Suprapubic skin (tissue), 4 donors: Measurements from ENCODE around the gene S100A7A. TPM values are rescaled to one million over a fixed set of nuclear protein-coding genes. Genes with fewer than 3 reads are reported as not detected.
"Not testable (repeated sequence)": the region's sequence is repeated elsewhere in the genome, so short reads cannot be mapped to it uniquely, and the experiment has no call there.

ENCODE experiments used
- DNase-seq, 2 donors: peaks; one replicate each; pipeline ENCODE4 v3.0.0-alpha.2; 2019; ENCODE audit warnings: low spot score in 2 of 2
- H3K27ac ChIP-seq: fragments of 200-600 bp; sonication (generic); one replicate; pipeline ENCODE4 v1.5.1; 2019
- H3K27me3 ChIP-seq: fragments of 200-600 bp; sonication (generic); one replicate; pipeline ENCODE4 v1.5.1; 2019
- H3K36me3 ChIP-seq: fragments of 200-600 bp; sonication (generic); one replicate; pipeline ENCODE4 v1.5.1; 2019
- H3K4me1 ChIP-seq: fragments of 200-600 bp; sonication (generic); one replicate; pipeline ENCODE4 v1.5.1; 2019
- H3K4me3 ChIP-seq: fragments of 200-600 bp; sonication (generic); one replicate; pipeline ENCODE4 v1.5.1; 2019; ENCODE audit warnings: mild to moderate bottlenecking
- H3K9me3 ChIP-seq: fragments of 200-600 bp; sonication (generic); one replicate; pipeline ENCODE4 v1.5.1; 2019
- CTCF ChIP-seq, 2 donors: fragments of 200-600 bp in 1 of 2; fragments of 450-650 bp in 1 of 2; sonication (generic) in 1 of 2; IDR thresholded peaks; one replicate each; pipeline ENCODE4 v1.5.1; 2016 to 2019; ENCODE audit warnings: antibody characterized with exemption in 2 of 2, mild to moderate bottlenecking in 1 of 2, moderate library complexity in 1 of 2
- EP300 ChIP-seq: sonication (generic); formaldehyde crosslinking; IDR thresholded peaks from one replicate; pipeline ENCODE4 v1.6.1; 2017; ENCODE audit warnings: antibody characterized with exemption
- POLR2A ChIP-seq, 2 donors: fragments of 450-650 bp; IDR thresholded peaks; one replicate each; pipeline ENCODE4 v1.6.1; 2017; ENCODE audit warnings: antibody characterized with exemption in 2 of 2, mild to moderate bottlenecking in 2 of 2, moderate library complexity in 2 of 2
- POLR2AphosphoS5 ChIP-seq, 3 donors: sonication (generic); formaldehyde crosslinking; IDR thresholded peaks; one replicate each; pipeline ENCODE4 v1.6.1; 2017; ENCODE audit warnings: antibody characterized with exemption in 3 of 3
- WGBS: methylation state at CpG from one replicate; pipeline ENCODE4 v1.1.5; 2018; 5-methylcytosine and 5-hydroxymethylcytosine counted together
- total RNA-seq, 4 donors: library from RNA; depleted of rRNA; stranded (reverse); fragments of >200 nt; gene quantifications; one replicate each; pipeline ENCODE4 v1.1.0, GENCODE V29; 2016

The S100A7A gene
- total RNA-seq, 4 donors from 2014 or later, result 0.10 TPM; not detected in 3

GRCh38 chr1:153404086-153404635 lies 12.2 kb upstream of the S100A7A start:
- H3K27ac ChIP-seq, result no peak overlapping the region
- WGBS, result 92% methylated on average over 5 of the region's 7 CpGs

GRCh38 chr1:153404768-153405167 lies 11.6 kb upstream of the S100A7A start:
- DNase-seq, result no peak
- no peak overlapping the region for H3K27ac ChIP-seq
- TF ChIP-seq POLR2A (IDR thresholded peaks at IDR 0.05), result no peak
- TF ChIP-seq POLR2AphosphoS5 (IDR thresholded peaks at IDR 0.05), result no peak
- TF ChIP-seq CTCF (IDR thresholded peaks at IDR 0.05), result peak; percentile 5 to 57
- no peaks in the 10 kb centered on the region for H3K4me1 ChIP-seq
- H3K9me3 ChIP-seq, result no peaks in the 10 kb centered on the region
- 43% methylated on average over 12 of the region's 15 CpGs for WGBS
- H3K27me3 ChIP-seq, result peaks cover 16% of the 10 kb centered on the region
- H3K4me3 ChIP-seq, result no peak overlapping the region
- H3K36me3 ChIP-seq, result no peaks in the 10 kb centered on the region

More at GRCh38 chr1:153404086-153404635, 12.2 kb upstream of the S100A7A start:
- Histone ChIP-seq H3K4me1 (no peaks in the 10 kb centered on the region), H3K4me3 (no peak overlapping the region), H3K9me3 (no peaks in the 10 kb centered on the region), H3K27me3 (peaks cover 16% of the 10 kb centered on the region), H3K36me3 (no peaks in the 10 kb centered on the region)
- no peak for DNase-seq
- no peak for TF ChIP-seq EP300
- TF ChIP-seq POLR2AphosphoS5 (IDR thresholded peaks at IDR 0.05), result no peak
- TF ChIP-seq POLR2A (IDR thresholded peaks at IDR 0.05), result no peak
- no peak for TF ChIP-seq CTCF (IDR thresholded peaks at IDR 0.05)

- H3K36me3 ChIP-seq, DNase-seq, H3K4me3 ChIP-seq, H3K9me3 ChIP-seq, H3K27ac ChIP-seq, H3K4me1 ChIP-seq: not testable (repeated sequence)
- 85% methylated on average over 4 of the region's 6 CpGs for WGBS
- H3K27me3 ChIP-seq, result peaks cover 16% of the 10 kb centered on the region
Observed at GRCh38 chr1:153405825-153406599, 10.3 kb upstream of the S100A7A start.

- not testable (repeated sequence) for H3K4me3 ChIP-seq, H3K4me1 ChIP-seq, H3K9me3 ChIP-seq, H3K27ac ChIP-seq, H3K36me3 ChIP-seq, DNase-seq
- WGBS, result 62% methylated on average over 4 of the region's 11 CpGs
- peaks cover 16% of the 10 kb centered on the region for H3K27me3 ChIP-seq
Observed at GRCh38 chr1:153407274-153407673, 9.0 kb upstream of the S100A7A start.

GRCh38 chr1:153413961-153414360 lies 2.4 kb upstream of the S100A7A start:
- H3K4me3 ChIP-seq, H3K36me3 ChIP-seq, DNase-seq, H3K9me3 ChIP-seq, H3K27ac ChIP-seq, H3K4me1 ChIP-seq, H3K27me3 ChIP-seq: not testable (repeated sequence)

GRCh38 chr1:153417136-153417888 lies 992 bp downstream of the S100A7A start:
- Histone ChIP-seq H3K36me3 (no peaks in the 10 kb centered on the region), H3K4me1 (no peaks in the 10 kb centered on the region), H3K27ac (no peak overlapping the region), H3K9me3 (no peaks in the 10 kb centered on the region), H3K4me3 (no peak overlapping the region), H3K27me3 (peaks cover 7% of the 10 kb centered on the region)
- WGBS, result 80% methylated on average over 5 of the region's 12 CpGs
- TF ChIP-seq POLR2AphosphoS5 (IDR thresholded peaks at IDR 0.05), result no peak
- TF ChIP-seq CTCF (IDR thresholded peaks at IDR 0.05), result no peak
- no peak for TF ChIP-seq POLR2A (IDR thresholded peaks at IDR 0.05)
- no peak for TF ChIP-seq EP300
- DNase-seq, result no peak

- not testable (repeated sequence) for H3K9me3 ChIP-seq, H3K27ac ChIP-seq, H3K36me3 ChIP-seq, H3K4me3 ChIP-seq, H3K4me1 ChIP-seq, H3K27me3 ChIP-seq
- DNase-seq, result peak in 1 of 2 donors; percentile 53
- WGBS, result 76% methylated on average over 7 of the region's 7 CpGs
Observed at GRCh38 chr1:153418758-153419435, 2.6 kb downstream of the S100A7A start.

- H3K36me3 ChIP-seq, H3K4me1 ChIP-seq, H3K9me3 ChIP-seq, H3K4me3 ChIP-seq, H3K27ac ChIP-seq, H3K27me3 ChIP-seq: not testable (repeated sequence)
- 41% methylated on average over 2 of the region's 2 CpGs for WGBS
- peak in 1 of 2 donors; percentile 49 for DNase-seq
Observed at GRCh38 chr1:153419436-153419793, 3.1 kb downstream of the S100A7A start.
